A673 (cell line): ENCODE data around the gene MAN1B1.

Experiments used
- CTCF ChIP-seq: fragments of 300-800, 200-600 bp; sonication (generic); conservative IDR thresholded peaks from 2 replicates; pipeline ENCODE4 v1.5.1; 2017; ENCODE audit warnings: low read depth, mild to moderate bottlenecking, antibody characterized with exemption, low read length, moderate library complexity, mixed read lengths
- EZH2 ChIP-seq: fragments of 200-600 bp; sonication (generic); IDR thresholded peaks from 2 replicates; pipeline ENCODE4 v1.6.1; 2017; ENCODE audit warnings: borderline replicate concordance, low read depth, mild to moderate bottlenecking, mixed read lengths, antibody characterized with exemption, low read length; ENCODE audit not compliant: poor library complexity, severe bottlenecking

GRCh38 chr9:137066096-137066861, 20.5 kb upstream of the MAN1B1 start:
- TF ChIP-seq CTCF (no peak), EZH2 (no peak)
